Smooth muscle cell of the brain vasculature (primary cell): ENCODE measurements around the gene GNAO1.
"Not testable (repeated sequence)": the region's sequence is repeated elsewhere in the genome, so short reads cannot be mapped to it uniquely, and the experiment has no call there.

Experiments used
- DNase-seq: peaks from one replicate; pipeline ENCODE4 v3.0.0-alpha.2; 2012; ENCODE audit warnings: low read depth, low spot score

Gene GNAO1

DNA sequence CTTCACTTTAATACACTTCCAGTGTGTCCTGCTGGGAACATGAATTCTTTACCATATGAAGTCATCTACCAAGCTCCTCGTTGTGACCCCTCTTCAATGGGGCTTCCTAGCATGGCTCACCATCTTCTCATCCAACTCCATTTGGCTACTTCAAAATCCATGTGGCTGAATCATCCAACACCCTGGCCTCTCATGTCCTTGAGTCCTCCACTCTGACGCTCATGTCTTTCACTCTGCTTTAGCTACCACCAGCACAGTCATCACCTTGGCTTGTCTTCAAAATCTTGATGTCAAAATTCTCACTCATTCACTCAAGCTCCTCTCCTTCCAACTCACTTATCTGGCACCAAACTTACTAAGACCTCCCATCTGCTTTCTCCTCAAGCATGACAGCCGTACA is 198.3 kb downstream of the GNAO1 start:
- peak; percentile 39 for DNase-seq

DNA sequence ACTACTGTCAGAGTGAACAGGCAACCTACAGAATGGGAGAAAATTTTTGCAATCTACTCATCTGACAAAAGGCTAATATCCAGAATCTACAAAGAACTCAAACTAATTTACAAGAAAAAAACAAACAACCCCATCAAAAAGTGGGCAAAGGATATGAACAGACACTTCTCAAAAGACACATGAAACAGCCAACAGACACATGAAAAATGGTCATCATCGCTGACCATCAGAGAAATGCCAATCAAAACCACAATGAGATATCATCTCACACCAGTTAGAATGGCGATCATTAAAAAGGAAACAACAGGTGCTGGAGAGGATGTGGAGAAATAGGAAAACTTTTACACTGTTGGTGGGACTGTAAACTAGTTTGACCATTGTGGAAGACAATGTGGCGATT is 205.4 kb downstream of the GNAO1 start:
- not testable (repeated sequence) for DNase-seq

DNA sequence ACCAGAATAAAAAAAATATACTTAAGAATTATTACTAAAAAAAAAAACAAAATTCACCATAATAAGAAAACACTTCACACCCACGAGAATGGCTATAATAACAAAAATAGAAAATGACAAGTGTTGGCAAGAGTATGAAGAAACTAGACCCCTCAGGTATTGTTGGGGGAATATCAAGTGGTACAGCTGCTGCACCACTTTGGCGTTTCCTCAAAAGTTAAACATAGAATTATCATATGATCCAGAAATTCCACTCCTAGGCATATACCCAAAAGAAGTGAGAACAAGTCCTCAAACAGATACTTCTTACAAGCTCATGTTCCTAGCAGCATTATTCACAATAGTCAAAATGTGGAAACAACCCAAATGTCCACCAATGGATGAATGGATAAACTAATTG is 207.8 kb downstream of the GNAO1 start:
- DNase-seq = no peak

DNA sequence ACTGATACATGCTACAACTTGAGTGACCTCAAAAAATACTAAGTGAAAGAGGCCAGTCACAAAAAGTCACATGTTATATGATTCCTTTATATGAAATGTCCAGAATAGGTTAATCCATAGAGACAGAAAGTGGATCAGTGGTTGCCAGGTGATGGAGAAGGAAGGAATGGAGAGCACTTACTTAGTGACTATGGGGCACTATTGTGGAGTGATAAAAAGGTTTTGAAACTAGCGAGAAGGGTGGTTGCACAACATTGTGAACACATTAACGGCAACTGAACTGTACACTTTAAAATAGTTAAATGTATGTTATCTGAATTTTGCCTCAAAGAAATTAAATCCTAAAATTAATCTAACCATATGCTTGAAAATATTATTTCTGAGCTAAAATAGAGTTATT is 208.2 kb downstream of the GNAO1 start:
- DNase-seq = no peak

DNA sequence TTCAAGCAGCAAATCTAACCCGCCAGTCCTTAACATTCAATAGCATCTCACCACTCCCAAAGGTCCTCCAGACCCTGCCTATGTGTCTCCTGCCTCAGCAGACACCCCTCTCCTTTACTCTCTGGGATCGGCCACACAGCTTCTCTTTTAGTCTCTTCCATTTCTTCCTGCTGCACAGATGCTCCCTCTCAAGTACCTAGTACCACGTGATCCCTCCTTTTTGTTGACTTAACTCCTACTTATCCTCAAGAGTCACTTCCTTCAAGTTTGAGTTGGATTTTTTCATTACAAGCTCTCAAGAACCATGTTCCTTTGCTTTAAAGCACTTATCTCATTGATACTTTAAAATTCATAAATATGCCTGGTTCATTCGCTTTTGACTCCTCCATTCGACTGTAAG is 209.2 kb downstream of the GNAO1 start:
- DNase-seq = no peak

DNA sequence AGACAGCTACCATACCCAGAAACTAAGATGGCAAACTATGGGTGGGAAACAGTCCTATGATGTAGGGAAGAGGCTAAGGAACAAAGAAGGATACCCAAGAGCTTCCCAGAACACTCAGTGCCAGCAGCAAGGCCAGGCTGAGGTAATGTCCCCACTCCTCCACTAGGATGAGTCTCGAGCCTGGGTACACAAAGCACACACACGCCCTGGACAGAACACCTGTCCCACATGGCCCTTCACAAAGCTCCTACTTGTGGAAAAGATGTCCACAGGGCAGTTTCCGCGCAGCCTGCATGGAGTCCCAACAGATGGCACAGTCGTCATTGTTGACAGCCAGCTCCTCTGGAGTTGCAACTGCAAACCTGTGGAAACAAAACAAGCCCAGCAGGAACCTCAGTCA is 210.2 kb downstream of the GNAO1 start:
- no peak for DNase-seq

DNA sequence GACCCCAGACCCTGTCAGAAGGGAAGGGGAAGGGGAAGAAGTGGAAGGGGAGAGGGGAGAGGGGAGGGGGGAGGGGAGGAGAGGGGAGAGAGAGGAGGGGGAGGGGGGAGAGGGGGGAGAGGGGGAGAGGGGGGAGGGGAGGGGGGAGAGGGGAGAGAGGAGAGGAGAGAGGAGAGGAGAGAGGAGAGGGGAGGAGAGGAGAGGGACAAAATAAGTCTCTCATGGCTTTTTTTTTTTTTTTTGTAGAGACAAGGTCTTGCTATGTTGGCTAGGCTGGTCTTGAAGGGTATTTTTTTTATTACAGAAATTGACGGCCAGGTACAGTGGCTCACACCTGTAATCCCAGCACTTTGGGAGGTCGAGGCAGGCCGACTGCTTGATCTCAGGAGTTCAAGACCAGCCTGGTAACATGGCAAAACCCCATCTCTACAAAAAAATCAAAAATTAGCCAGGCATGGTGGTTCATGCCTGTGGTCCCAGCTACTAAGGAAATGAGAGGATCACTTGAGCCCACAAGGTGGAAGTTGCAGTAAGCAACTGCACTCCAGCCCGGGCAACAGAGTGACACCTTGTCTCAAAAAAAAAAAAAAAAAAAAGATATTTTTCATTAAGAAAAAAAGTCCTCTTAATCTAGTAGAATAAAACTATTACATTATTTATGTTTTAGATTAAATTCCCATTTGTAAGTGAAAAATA is 214.8 kb downstream of the GNAO1 start:
- DNase-seq = no peak
